Fibroblast of pulmonary artery (primary cell): Measurements from ENCODE around the gene LIG3.
"Not testable (repeated sequence)": the region's sequence is repeated elsewhere in the genome, so short reads cannot be mapped to it uniquely, and the experiment has no call there.

Experiments
- DNase-seq: peaks from one replicate; pipeline ENCODE4 v3.0.0-alpha.2; 2010; ENCODE audit warnings: low read depth
- H3K4me3 ChIP-seq: replicated peaks from 2 replicates; pipeline ENCODE4 v1.5.1; 2011; ENCODE audit warnings: low read depth, mild to moderate bottlenecking, control low read depth, low read length, moderate library complexity
- CTCF ChIP-seq: IDR thresholded peaks from 2 replicates; pipeline ENCODE4 v1.5.1; 2011; ENCODE audit warnings: mild to moderate bottlenecking, control low read depth, low read length, inconsistent platforms; ENCODE audit errors: missing control alignments

LIG3 gene

DNA sequence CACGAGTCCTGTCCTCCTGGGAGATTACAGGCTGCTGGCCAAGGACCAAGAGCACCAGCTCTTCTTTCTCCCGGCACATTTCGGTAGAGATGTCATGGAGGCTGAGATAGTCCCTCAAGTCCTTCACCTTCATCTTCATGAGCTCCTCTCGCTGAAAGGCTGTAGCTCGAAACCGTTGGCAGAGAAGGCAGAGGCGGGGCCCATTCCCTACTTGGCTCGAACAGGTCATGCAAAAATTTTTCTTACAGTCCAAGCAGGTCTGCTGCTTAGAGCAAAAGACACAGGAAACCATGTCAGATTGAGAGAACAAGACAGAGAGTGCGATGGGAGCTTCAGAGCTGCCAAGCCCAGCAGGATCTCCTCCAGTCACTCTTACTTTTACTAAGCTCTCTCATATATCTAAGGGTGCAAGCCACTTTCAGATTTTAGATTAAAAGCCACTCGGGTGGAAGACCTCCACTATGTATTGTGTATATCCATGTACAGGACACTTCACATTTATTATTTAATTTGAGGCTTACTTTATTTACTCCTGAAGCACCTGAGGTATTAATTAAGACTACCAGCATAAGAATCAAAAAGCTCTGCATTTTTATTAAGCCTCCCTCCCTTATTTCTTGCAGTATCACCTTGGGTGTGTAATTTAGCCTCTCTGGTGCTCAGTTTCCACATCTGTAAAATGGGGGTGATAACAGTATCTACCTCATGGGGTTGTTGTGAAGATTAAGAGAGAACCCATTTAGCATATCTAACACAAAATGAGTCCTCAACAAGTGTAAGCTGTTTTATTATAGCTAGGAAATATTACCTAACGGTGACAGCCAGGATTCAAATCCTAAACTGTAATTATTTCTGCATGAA, 41.4 kb downstream of the LIG3 start:
- TF ChIP-seq CTCF, result no peak
- no peak overlapping the region for H3K4me3 ChIP-seq
- DNase-seq, result no peak

DNA sequence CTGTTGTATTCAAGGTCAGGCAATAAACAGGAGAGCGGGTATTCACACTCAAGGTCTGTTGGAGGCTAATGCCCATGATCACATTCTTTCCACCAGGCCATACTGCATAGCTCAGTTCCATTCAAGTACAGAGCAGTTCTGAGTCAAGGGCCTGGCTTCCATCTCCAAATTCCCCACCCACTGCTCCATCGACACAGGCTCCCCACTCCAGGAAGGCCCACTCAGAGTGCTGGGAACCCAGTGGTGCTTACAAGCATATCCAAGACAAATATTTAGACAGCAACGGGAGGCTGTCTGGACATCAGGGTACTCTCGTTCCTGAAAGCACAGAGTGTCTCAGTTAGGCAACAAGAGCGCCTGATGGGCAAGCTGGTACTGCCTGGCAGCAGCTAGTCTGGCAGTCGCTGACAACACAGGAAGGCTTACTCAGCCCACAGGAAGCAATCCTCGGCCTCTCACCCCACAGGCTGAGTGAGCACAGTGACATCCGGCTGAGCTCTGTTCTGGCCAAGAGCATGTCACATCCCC, 42.3 kb downstream of the LIG3 start:
- H3K4me3 ChIP-seq, result no peak overlapping the region
- DNase-seq, result peak; percentile 93
- TF ChIP-seq CTCF, result peak; percentile 38

- no peak for TF ChIP-seq CTCF
- no peak overlapping the region for H3K4me3 ChIP-seq
Measured at GRCh38 chr17:35023538-35023937, 43.2 kb downstream of the LIG3 start.

DNA sequence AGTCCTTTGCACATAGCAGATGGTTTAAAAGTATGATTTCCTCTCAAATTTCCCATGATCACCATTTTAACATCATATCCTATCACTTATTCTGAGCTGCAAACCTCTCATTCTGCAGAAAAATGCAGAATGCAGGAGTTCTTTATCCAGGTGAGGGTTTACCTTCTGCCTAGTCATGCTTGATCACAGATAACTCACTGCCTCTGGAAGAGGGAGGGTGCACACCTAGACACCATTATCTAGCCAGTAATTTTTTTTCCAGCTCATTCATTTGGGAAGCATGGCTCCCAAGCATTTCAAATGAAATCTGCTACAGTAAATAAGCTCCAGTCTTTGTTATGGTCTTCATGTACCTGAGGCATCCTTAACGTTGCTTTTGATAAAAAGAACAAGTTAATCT, 45.2 kb downstream of the LIG3 start:
- TF ChIP-seq CTCF, result no peak
- no peak overlapping the region for H3K4me3 ChIP-seq
- no peak for DNase-seq

More at GRCh38 chr17:35023538-35023937, 43.2 kb downstream of the LIG3 start:
- DNase-seq, result peak; percentile 6

- DNase-seq, result not testable (repeated sequence)
Measured at GRCh38 chr17:35028097-35028496, 47.8 kb downstream of the LIG3 start.

GRCh38 chr17:35028531-35029262, 48.4 kb downstream of the LIG3 start:
- no peak overlapping the region for H3K4me3 ChIP-seq
- no peak for TF ChIP-seq CTCF
- DNase-seq, result peak; percentile 31

More at GRCh38 chr17:35028097-35028496, 47.8 kb downstream of the LIG3 start:
- not testable (repeated sequence) for H3K4me3 ChIP-seq

DNA sequence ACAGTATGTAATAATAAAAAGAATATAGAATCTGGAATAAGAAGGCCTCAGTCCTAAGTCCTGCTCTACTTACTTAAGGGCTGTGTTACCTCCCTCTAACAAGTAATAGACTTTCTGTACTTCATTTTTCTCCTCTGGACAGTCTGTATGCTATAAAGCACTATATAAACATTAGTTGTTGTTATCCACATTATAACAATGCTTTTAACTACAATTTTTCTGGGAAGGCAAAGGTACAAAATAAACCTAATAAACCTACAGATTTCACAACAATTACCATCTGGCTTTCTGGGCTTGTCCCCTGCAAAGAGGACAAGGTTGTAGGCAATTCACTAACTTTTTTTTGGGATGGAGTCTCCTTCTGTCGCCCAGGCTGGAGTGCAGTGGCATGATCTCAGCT, 50.5 kb downstream of the LIG3 start:
- no peak for DNase-seq
- H3K4me3 ChIP-seq, result no peak overlapping the region
- TF ChIP-seq CTCF, result no peak
